Neural progenitor cell (in vitro differentiated cells): ENCODE results near the gene CUBN. TPM values are rescaled to one million over a fixed set of nuclear protein-coding genes. Genes with fewer than 3 reads are reported as not detected.

Source experiments
- DNase-seq: peaks from one replicate; pipeline ENCODE4 v3.0.0-alpha.2; 2016; ENCODE audit warnings: low spot score
- H2AFZ ChIP-seq: fragments of 200-600 bp; sonication (generic); replicated peaks from 2 replicates; pipeline ENCODE4 v1.6.1; 2016; ENCODE audit warnings: antibody characterized with exemption
- H3F3A ChIP-seq: fragments of 200-600 bp; sonication (generic); 2 replicates; pipeline ENCODE4 v1.6.1; 2016; ENCODE audit warnings: antibody characterized with exemption, low read depth
- H3K27ac ChIP-seq: fragments of 200-600 bp; sonication (generic); 2 replicates; pipeline ENCODE4 v1.5.1; 2016; ENCODE audit warnings: mild to moderate bottlenecking
- H3K27me3 ChIP-seq: fragments of 200-600 bp; sonication (generic); 2 replicates; pipeline ENCODE4 v1.6.1; 2016; ENCODE audit warnings: mild to moderate bottlenecking, moderate library complexity
- H3K36me3 ChIP-seq: fragments of 200-600 bp; sonication (generic); 2 replicates; pipeline ENCODE4 v1.5.1; 2016
- H3K4me1 ChIP-seq: fragments of 200-600 bp; sonication (generic); 2 replicates; pipeline ENCODE4 v1.6.1; 2016; ENCODE audit warnings: mixed run types
- H3K4me2 ChIP-seq: fragments of 200-600 bp; sonication (generic); 2 replicates; pipeline ENCODE4 v1.6.1; 2016
- H3K4me3 ChIP-seq: fragments of 200-600 bp; sonication (generic); 2 replicates; pipeline ENCODE4 v1.5.1; 2016
- H3K79me2 ChIP-seq: fragments of 200-600 bp; sonication (generic); 2 replicates; pipeline ENCODE4 v1.6.1; 2016; ENCODE audit warnings: low read depth
- H3K9ac ChIP-seq: fragments of 200-600 bp; sonication (generic); 2 replicates; pipeline ENCODE4 v1.6.1; 2016
- H3K9me3 ChIP-seq: fragments of 200-600 bp; sonication (generic); 2 replicates; pipeline ENCODE4 v1.5.1; 2016; ENCODE audit warnings: low read depth
- H4K20me1 ChIP-seq: fragments of 200-600 bp; sonication (generic); 2 replicates; pipeline ENCODE4 v1.6.1; 2016; ENCODE audit warnings: low read depth
- H3K27ac Mint-ChIP-seq: 3 replicates; pipeline ENCODE4 v1.8.0; 2021; ENCODE audit warnings: mixed read lengths
- H3K27me3 Mint-ChIP-seq: 2 replicates; pipeline ENCODE4 v1.8.0; 2022; ENCODE audit warnings: low read depth, mild to moderate bottlenecking, inconsistent platforms, moderate library complexity, mixed read lengths; ENCODE audit not compliant: insufficient read depth
- H3K36me3 Mint-ChIP-seq: 3 replicates; pipeline ENCODE4 v1.8.0; 2021; ENCODE audit warnings: mixed read lengths
- H3K4me1 Mint-ChIP-seq: 3 replicates; pipeline ENCODE4 v1.8.0; 2021; ENCODE audit warnings: mixed read lengths
- H3K4me3 Mint-ChIP-seq: 3 replicates; pipeline ENCODE4 v1.8.0; 2021; ENCODE audit warnings: mild to moderate bottlenecking, moderate library complexity, mixed read lengths
- H3K9me3 Mint-ChIP-seq: 3 replicates; pipeline ENCODE4 v1.8.0; 2020; ENCODE audit warnings: mixed read lengths
- EZH2 ChIP-seq: fragments of 200-600 bp; sonication (generic); IDR thresholded peaks from 2 replicates; pipeline ENCODE4 v1.6.1; 2017; ENCODE audit warnings: antibody characterized with exemption, mild to moderate bottlenecking, moderate library complexity
- EZH2phosphoT487 ChIP-seq: fragments of 200-600 bp; sonication (generic); IDR thresholded peaks from 2 replicates; pipeline ENCODE4 v1.6.1; 2017; ENCODE audit warnings: antibody characterized with exemption
- total RNA-seq: library from RNA; depleted of rRNA; stranded (reverse); fragments of >200 nt; gene quantifications from 2 replicates; pipeline ENCODE4 v1.2.3, GENCODE V29; 2015; ENCODE audit warnings: low replicate concordance
- TF ChIP-seq, protein P1 (sequence below): fragments of 200-600 bp; sonication (generic); IDR thresholded peaks from 2 replicates; pipeline ENCODE4 v1.5.1; 2017; ENCODE audit warnings: antibody characterized with exemption, mild to moderate bottlenecking

CUBN gene
- total RNA-seq, 1 donor from 2014 or later = 2.2 TPM

DNA sequence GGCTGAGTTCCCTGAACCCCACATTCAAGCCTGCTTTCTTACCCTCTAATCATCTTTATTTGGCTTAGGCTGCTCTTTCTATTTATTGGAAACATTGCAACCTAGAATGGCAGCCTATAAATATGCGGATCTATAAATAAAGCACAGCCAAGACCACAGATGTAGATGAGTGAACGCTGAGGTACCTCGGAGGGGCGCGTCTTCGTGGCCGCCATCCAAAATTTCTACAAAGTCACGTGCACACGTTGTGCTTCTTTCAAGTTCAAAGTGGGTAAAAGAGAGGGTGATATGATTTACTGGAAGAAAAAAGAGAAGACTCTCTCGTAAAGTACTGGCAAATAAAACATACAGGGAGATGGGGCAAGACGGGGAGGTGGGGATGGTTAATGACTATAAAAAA lies 179.8 kb downstream of the CUBN start:
- H3K27me3 Mint-ChIP-seq = no peaks in the 10 kb centered on the region
- Histone ChIP-seq H3K4me2 (no peak overlapping the region), H3K79me2 (no peaks in the 10 kb centered on the region), H3K36me3 (no peaks in the 10 kb centered on the region), H3K9ac (no peak overlapping the region), H3K9me3 (no peaks in the 10 kb centered on the region), H4K20me1 (no peaks in the 10 kb centered on the region), H3F3A (no peaks in the 10 kb centered on the region), H3K4me1 (peaks cover 22% of the 10 kb centered on the region), H3K4me3 (no peak overlapping the region), H3K27ac (no peak overlapping the region), H2AFZ (no peak overlapping the region), H3K27me3 (no peaks in the 10 kb centered on the region)
- DNase-seq = no peak
- H3K4me3 Mint-ChIP-seq = peak overlapping the region; percentile 40
- TF ChIP-seq EZH2 (no peak), EZH2phosphoT487 (no peak)
- TF ChIP-seq, protein P1, sequence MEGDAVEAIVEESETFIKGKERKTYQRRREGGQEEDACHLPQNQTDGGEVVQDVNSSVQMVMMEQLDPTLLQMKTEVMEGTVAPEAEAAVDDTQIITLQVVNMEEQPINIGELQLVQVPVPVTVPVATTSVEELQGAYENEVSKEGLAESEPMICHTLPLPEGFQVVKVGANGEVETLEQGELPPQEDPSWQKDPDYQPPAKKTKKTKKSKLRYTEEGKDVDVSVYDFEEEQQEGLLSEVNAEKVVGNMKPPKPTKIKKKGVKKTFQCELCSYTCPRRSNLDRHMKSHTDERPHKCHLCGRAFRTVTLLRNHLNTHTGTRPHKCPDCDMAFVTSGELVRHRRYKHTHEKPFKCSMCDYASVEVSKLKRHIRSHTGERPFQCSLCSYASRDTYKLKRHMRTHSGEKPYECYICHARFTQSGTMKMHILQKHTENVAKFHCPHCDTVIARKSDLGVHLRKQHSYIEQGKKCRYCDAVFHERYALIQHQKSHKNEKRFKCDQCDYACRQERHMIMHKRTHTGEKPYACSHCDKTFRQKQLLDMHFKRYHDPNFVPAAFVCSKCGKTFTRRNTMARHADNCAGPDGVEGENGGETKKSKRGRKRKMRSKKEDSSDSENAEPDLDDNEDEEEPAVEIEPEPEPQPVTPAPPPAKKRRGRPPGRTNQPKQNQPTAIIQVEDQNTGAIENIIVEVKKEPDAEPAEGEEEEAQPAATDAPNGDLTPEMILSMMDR = no peak
- H3K9me3 Mint-ChIP-seq = peaks cover 2% of the 10 kb centered on the region
- H3K27ac Mint-ChIP-seq = peak overlapping the region; percentile 94
- peaks cover 67% of the 10 kb centered on the region for H3K4me1 Mint-ChIP-seq
- H3K36me3 Mint-ChIP-seq = peaks cover 5% of the 10 kb centered on the region

GRCh38 chr10:16948361-16948760 lies 181.2 kb downstream of the CUBN start:
- H3K9ac ChIP-seq = no peak overlapping the region
- H3K36me3 ChIP-seq = no peaks in the 10 kb centered on the region
- no peaks in the 10 kb centered on the region for H3K9me3 ChIP-seq
- H3K4me3 Mint-ChIP-seq = no peak overlapping the region
- no peaks in the 10 kb centered on the region for H3K9me3 Mint-ChIP-seq
- no peak for TF ChIP-seq EZH2phosphoT487
- TF ChIP-seq EZH2 = no peak
- TF ChIP-seq, protein P1 = no peak
- H3K4me3 ChIP-seq = no peak overlapping the region
- no peak for DNase-seq
- no peak overlapping the region for H3K4me2 ChIP-seq
- no peaks in the 10 kb centered on the region for H3F3A ChIP-seq
- peaks cover 22% of the 10 kb centered on the region for H3K4me1 ChIP-seq
- no peaks in the 10 kb centered on the region for H4K20me1 ChIP-seq
- peak overlapping the region; percentile 47 for H3K27ac Mint-ChIP-seq
- H3K4me1 Mint-ChIP-seq = peaks cover 70% of the 10 kb centered on the region
- no peak overlapping the region for H2AFZ ChIP-seq
- no peaks in the 10 kb centered on the region for H3K79me2 ChIP-seq
- H3K36me3 Mint-ChIP-seq = peaks cover 4% of the 10 kb centered on the region
- no peaks in the 10 kb centered on the region for H3K27me3 ChIP-seq
- no peaks in the 10 kb centered on the region for H3K27me3 Mint-ChIP-seq
- H3K27ac ChIP-seq = no peak overlapping the region

DNA sequence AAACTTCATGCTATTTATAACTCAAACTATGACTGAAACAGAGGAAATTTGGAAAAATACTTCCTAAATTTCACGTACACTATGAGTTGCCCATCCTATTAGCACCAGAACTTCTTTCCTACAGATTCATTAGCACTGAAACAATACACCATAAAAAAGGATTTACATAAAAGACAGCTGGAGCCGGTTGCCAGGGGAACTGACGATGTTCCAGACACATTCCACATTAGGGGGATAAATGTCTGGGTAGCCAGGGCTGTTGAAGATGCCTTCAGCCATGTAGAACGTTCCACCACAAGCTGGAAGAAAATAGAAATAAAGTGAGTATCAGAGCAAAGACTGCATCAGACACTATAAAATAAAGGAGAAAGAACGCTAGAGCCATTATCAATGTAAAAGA lies 182.5 kb downstream of the CUBN start:
- no peaks in the 10 kb centered on the region for H3K9me3 ChIP-seq
- no peaks in the 10 kb centered on the region for H3K36me3 ChIP-seq
- Mint-ChIP-seq H3K27me3 (no peaks in the 10 kb centered on the region), H3K9me3 (peaks cover 2% of the 10 kb centered on the region), H3K27ac (peak overlapping the region; percentile 42), H3K36me3 (peaks cover 3% of the 10 kb centered on the region), H3K4me1 (peaks cover 59% of the 10 kb centered on the region), H3K4me3 (no peak overlapping the region)
- H3K4me2 ChIP-seq = no peak overlapping the region
- DNase-seq = no peak
- H3K79me2 ChIP-seq = no peaks in the 10 kb centered on the region
- no peaks in the 10 kb centered on the region for H3F3A ChIP-seq
- no peak overlapping the region for H2AFZ ChIP-seq
- no peaks in the 10 kb centered on the region for H4K20me1 ChIP-seq
- no peak overlapping the region for H3K4me3 ChIP-seq
- no peak overlapping the region for H3K27ac ChIP-seq
- H3K27me3 ChIP-seq = no peaks in the 10 kb centered on the region
- H3K9ac ChIP-seq = no peak overlapping the region
- TF ChIP-seq, protein P1 = no peak
- TF ChIP-seq EZH2 (no peak), EZH2phosphoT487 (no peak)
- peaks cover 15% of the 10 kb centered on the region for H3K4me1 ChIP-seq
